Spleen (tissue), 11 donors: Measurements from ENCODE around the gene OLA1. TPM values are rescaled to one million over a fixed set of nuclear protein-coding genes. Genes with fewer than 3 reads are reported as not detected.

Experiments used
- DNase-seq: peaks from one replicate; pipeline ENCODE4 v3.0.0-alpha.2; 2020
- H3K27ac ChIP-seq, 8 donors: fragments of 200-600 bp; sonication (generic) in 7 of 8; 1 replicate in 4 of 8; 2 replicates in 4 of 8; pipeline versions ENCODE4 v1.5.0 to v1.8.0; 2016 to 2021; ENCODE audit warnings: inconsistent platforms in 4 of 8, mild to moderate bottlenecking in 4 of 8, moderate library complexity in 1 of 8
- H3K27me3 ChIP-seq, 7 donors: fragments of 200-600 bp; sonication (generic) in 6 of 7; replicated peaks in 1 of 7; 1 replicate in 4 of 7; 2 replicates in 3 of 7; pipeline versions ENCODE4 v1.5.0 to v1.8.0; 2016 to 2021; ENCODE audit warnings: inconsistent platforms in 3 of 7, mild to moderate bottlenecking in 1 of 7
- H3K36me3 ChIP-seq, 6 donors: fragments of 200-600 bp; sonication (generic) in 5 of 6; 1 replicate in 4 of 6; 2 replicates in 2 of 6; pipeline versions ENCODE4 v1.5.0 to v1.8.0; 2016 to 2021; ENCODE audit warnings: inconsistent platforms in 2 of 6
- H3K4me1 ChIP-seq, 6 donors: fragments of 200-600 bp; sonication (generic) in 5 of 6; 1 replicate in 3 of 6; 2 replicates in 3 of 6; pipeline versions ENCODE4 v1.5.0 to v1.8.0; 2016 to 2021; ENCODE audit warnings: inconsistent platforms in 3 of 6
- H3K4me3 ChIP-seq, 8 donors: fragments of 200-600 bp; sonication (generic) in 7 of 8; 1 replicate in 4 of 8; 2 replicates in 4 of 8; pipeline versions ENCODE4 v1.5.0 to v1.8.0; 2016 to 2021; ENCODE audit warnings: inconsistent platforms in 4 of 8, mild to moderate bottlenecking in 4 of 8, moderate library complexity in 2 of 8
- H3K9me3 ChIP-seq, 8 donors: fragments of 200-600 bp; sonication (generic) in 7 of 8; 1 replicate in 4 of 8; 2 replicates in 4 of 8; pipeline versions ENCODE4 v1.5.0 to v1.8.0; 2016 to 2021; ENCODE audit warnings: inconsistent platforms in 4 of 8
- POLR2A ChIP-seq, 3 donors: fragments of 450-650 bp; IDR thresholded peaks; one replicate each; pipeline ENCODE4 v1.5.1; 2017; ENCODE audit warnings: antibody characterized with exemption in 3 of 3, mild to moderate bottlenecking in 1 of 3
- POLR2AphosphoS5 ChIP-seq, 3 donors: sonication (generic); formaldehyde crosslinking; IDR thresholded peaks; one replicate each; pipeline ENCODE4 v1.5.1; 2017; ENCODE audit warnings: antibody characterized with exemption in 3 of 3
- WGBS, 5 donors: extraction: QIAGEN DNeasy Blood & Tissue Kit in 3 of 5; methylation state at CpG; one replicate each; pipeline versions ENCODE4 v1.1.5 to v1.1.7; 2013 to 2018; 5-methylcytosine and 5-hydroxymethylcytosine counted together
- intact Hi-C: fragments of 100-400 bp; cut with DNase I; formaldehyde crosslinking; loops from one replicate; pipeline ENCODE4 v1.15.0; 2023; ENCODE audit warnings: low total_unique reads
- polyA plus RNA-seq, 3 donors: library from polyadenylated mRNA; stranded (reverse); fragments of 200-250 nt; gene quantifications; one replicate each; pipeline ENCODE4 v1.2.1, GENCODE V29; 2013
- total RNA-seq, 7 donors: library from RNA; depleted of rRNA in 3 of 7; stranded (reverse); fragments of >200 nt in 3 of 7; fragmentation: NEBNext Ultra II Directional in 4 of 7; extraction: Animal tissue kit (Norgen Biotek cat#: 25700) in 4 of 7; gene quantifications; one replicate each; pipeline versions ENCODE4 v1.1.0 to v1.2.1, GENCODE V29; 2016 to 2021
- TF ChIP-seq, protein P1 (sequence below), 11 experiments: fragments of 200-600 bp in 7 of 11; fragments of 450-650 bp in 4 of 11; sonication (generic) in 4 of 11; IDR thresholded peaks in 8 of 11; conservative IDR thresholded peaks in 3 of 11; 1 replicate in 7 of 11; 2 replicates in 4 of 11; pipeline versions ENCODE4 v1.4.0 to v1.8.0; 2016 to 2021; ENCODE audit warnings: antibody characterized with exemption in 11 of 11, inconsistent platforms in 4 of 11, mild to moderate bottlenecking in 1 of 11
- donor health status: healthy with polysubstance abuse.
- donor health status: DM: no; HTN: no; CAD: no; lungs with moderate emphysema.
- donor health status: DM: no; HTN: no; CAD: no.
- donor health status: Bipolar disorder and iron deficiency.
- donor health status: healthy.
- donor health status: DM: no; HTN: no; CAD: no.
- donor health status: DM: yes; HTN: yes; CAD: no.

Gene OLA1
- total and polyA plus RNA-seq, 10 donors: 35.0 to 66.0 (median 42.0) TPM

DNA sequence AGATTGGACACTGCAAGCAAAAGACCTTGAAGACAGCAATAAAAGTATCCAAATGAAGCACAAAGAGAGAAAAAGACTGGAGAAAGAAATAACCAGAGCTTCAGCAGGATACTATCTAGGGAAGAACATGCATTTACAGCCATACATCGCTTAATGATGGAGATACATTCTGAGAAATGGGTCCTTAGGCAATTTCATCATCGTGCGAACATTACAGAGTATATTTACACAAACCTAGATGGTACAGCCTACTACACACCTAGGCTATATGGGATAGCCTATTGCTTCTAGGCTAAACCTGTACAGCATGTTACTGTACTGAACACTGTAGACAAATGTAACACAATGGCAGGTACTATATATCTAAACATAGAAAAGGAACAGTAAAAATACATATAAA is 11.9 kb downstream of the OLA1 start:
- H3K4me3 ChIP-seq: no peak overlapping the region
- H3K27ac ChIP-seq: no peak overlapping the region

DNA sequence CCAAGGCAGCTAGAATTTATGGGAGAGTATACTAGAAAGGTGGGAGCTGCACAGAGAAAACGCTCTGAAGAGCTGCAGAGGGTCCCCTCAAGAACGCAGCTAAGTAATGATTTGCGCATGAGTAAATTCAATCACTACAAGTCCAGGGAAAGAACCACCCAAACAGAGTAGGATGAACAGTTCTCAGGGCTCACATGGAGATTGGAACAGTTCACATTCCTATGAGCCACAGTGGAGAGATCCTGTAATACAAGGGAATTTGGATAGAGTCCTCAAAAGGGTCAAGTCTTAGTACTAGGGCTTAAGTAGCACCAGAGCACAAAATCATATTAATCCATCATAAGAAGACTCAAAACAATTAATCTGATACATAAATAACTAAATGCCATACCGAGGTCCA is 12.7 kb downstream of the OLA1 start:
- peaks cover 0 to 3% (median 0%) of the 10 kb centered on the region in 6 donors for H3K4me1 ChIP-seq
- DNase-seq: no peak
- no peak overlapping the region for H3K4me3 ChIP-seq
- no peaks in the 10 kb centered on the region for H3K9me3 ChIP-seq
- H3K27ac ChIP-seq: no peak overlapping the region
- no peak for TF ChIP-seq POLR2AphosphoS5 (IDR thresholded peaks at IDR 0.05)
- TF ChIP-seq POLR2A (IDR thresholded peaks at IDR 0.05): no peak
- TF ChIP-seq, protein P1, sequence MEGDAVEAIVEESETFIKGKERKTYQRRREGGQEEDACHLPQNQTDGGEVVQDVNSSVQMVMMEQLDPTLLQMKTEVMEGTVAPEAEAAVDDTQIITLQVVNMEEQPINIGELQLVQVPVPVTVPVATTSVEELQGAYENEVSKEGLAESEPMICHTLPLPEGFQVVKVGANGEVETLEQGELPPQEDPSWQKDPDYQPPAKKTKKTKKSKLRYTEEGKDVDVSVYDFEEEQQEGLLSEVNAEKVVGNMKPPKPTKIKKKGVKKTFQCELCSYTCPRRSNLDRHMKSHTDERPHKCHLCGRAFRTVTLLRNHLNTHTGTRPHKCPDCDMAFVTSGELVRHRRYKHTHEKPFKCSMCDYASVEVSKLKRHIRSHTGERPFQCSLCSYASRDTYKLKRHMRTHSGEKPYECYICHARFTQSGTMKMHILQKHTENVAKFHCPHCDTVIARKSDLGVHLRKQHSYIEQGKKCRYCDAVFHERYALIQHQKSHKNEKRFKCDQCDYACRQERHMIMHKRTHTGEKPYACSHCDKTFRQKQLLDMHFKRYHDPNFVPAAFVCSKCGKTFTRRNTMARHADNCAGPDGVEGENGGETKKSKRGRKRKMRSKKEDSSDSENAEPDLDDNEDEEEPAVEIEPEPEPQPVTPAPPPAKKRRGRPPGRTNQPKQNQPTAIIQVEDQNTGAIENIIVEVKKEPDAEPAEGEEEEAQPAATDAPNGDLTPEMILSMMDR (IDR thresholded peaks at IDR 0.05 in 8 of 11, conservative IDR thresholded peaks at IDR 0.05 in 3 of 11): no peak
- intact Hi-C loops: no loop called here
- 84 to 93% (median 91%) methylated on average over 4 of the region's 4 CpGs for WGBS, 5 donors
- H3K27me3 ChIP-seq: no peaks in the 10 kb centered on the region
- peaks cover 0 to 6% (median 0%) of the 10 kb centered on the region in 6 donors for H3K36me3 ChIP-seq

More for the DNA sequence above, 11.9 kb downstream of the OLA1 start:
- Histone ChIP-seq H3K4me1 (peaks cover 0 to 3% (median 0%) of the 10 kb centered on the region in 6 donors), H3K27me3 (no peaks in the 10 kb centered on the region), H3K36me3 (peaks cover 0 to 8% (median 0%) of the 10 kb centered on the region in 6 donors), H3K9me3 (no peaks in the 10 kb centered on the region)
- DNase-seq: no peak
- intact Hi-C loops: no loop called here
- 95 to 100% (median 98%) methylated on average over 3 of the region's 3 CpGs for WGBS, 5 donors
- TF ChIP-seq, protein P1 (IDR thresholded peaks at IDR 0.05 in 8 of 11, conservative IDR thresholded peaks at IDR 0.05 in 3 of 11): no peak
- TF ChIP-seq POLR2AphosphoS5 (IDR thresholded peaks at IDR 0.05) (no peak), POLR2A (IDR thresholded peaks at IDR 0.05) (no peak)

DNA sequence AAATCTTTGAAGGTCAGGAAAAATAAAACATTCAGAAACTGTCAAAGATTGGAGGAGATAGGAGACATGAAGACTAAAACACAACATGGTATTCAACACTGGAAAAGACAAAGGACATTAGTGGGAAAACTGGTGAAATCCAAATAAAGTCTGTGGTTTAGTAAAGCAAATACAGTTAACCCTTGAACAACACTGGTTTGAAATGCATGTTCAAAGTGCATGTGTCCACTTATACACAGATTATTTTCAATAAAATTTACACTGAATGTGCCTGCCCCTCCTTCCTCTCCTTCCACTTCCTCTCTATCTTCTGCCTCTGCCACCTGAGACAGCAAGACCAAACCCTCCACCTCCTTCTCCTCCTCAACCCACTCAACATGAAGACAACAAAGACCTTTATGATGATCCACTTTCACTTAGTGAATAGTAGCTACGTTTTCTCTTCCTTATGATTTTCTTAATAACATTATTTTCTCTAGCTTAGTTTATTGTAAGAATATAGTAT is 14.5 kb downstream of the OLA1 start:
- 70 to 86% (median 81%) methylated on average over 1 of the region's 1 CpG for WGBS, 5 donors
- H3K27me3 ChIP-seq: no peaks in the 10 kb centered on the region
- H3K36me3 ChIP-seq: peaks cover 0 to 11% (median under 1%) of the 10 kb centered on the region in 6 donors
- H3K27ac ChIP-seq: no peak overlapping the region
- no peak overlapping the region for H3K4me3 ChIP-seq
- intact Hi-C loops: no loop called here
- no peaks in the 10 kb centered on the region for H3K9me3 ChIP-seq
- TF ChIP-seq POLR2AphosphoS5 (IDR thresholded peaks at IDR 0.05): no peak
- no peak for TF ChIP-seq POLR2A (IDR thresholded peaks at IDR 0.05)
- TF ChIP-seq, protein P1 (IDR thresholded peaks at IDR 0.05 in 8 of 11, conservative IDR thresholded peaks at IDR 0.05 in 3 of 11): no peak
- DNase-seq: no peak
- H3K4me1 ChIP-seq: peaks cover 0 to 3% (median 0%) of the 10 kb centered on the region in 6 donors

DNA sequence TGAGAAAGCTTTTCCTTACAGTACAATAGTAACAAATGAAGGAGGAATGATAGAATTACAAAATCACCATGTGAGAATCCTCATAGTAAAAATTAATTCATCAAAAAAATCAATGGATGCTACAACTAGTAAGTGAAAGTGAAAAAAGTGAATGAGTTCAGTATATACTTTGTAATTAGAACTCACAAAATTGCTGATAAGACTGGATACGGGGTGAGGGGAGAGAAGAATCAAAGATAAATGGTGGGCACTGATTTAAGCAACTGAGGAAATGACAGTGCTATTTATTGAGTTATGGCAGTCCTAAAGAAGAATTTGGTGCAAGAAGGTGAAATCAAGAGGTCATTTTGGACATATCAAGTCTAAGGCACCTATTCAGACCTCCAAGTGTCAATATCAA is 20.6 kb downstream of the OLA1 start:
- DNase-seq: no peak
- no peak overlapping the region for H3K4me3 ChIP-seq
- no peaks in the 10 kb centered on the region for H3K4me1 ChIP-seq
- no peak for TF ChIP-seq POLR2AphosphoS5 (IDR thresholded peaks at IDR 0.05)
- TF ChIP-seq POLR2A (IDR thresholded peaks at IDR 0.05): no peak
- TF ChIP-seq, protein P1 (IDR thresholded peaks at IDR 0.05 in 8 of 11, conservative IDR thresholded peaks at IDR 0.05 in 3 of 11): no peak
- no peaks in the 10 kb centered on the region for H3K9me3 ChIP-seq
- no peaks in the 10 kb centered on the region for H3K27me3 ChIP-seq
- intact Hi-C loops: no loop called here
- H3K36me3 ChIP-seq: peaks cover 0 to 58% (median 15%) of the 10 kb centered on the region in 6 donors
- no peak overlapping the region for H3K27ac ChIP-seq
- WGBS, 5 donors: 92 to 98% (median 96%) methylated on average over 1 of the region's 1 CpG
